ENCODE results near the gene HRH1.

Gene HRH1

GRCh38 chr3:11146773-11147660 lies 7.3 kb upstream of the HRH1 start:
- H3K4me1 ChIP-seq, result peaks cover 0 to 51% (median 19%) of the 10 kb centered on the region in 10 experiments; a peak in 13 of 20 replicates
- H3K4me3 ChIP-seq, result no peak overlapping the region
- 0 out of 22 replicates have a peak overlapping the region, but pooled peaks of 1 of the 11 experiments have one; percentile 0 for H3K4me2 ChIP-seq
- no peak overlapping the region for H3K27ac ChIP-seq
- H3K27me3 ChIP-seq, result peaks cover 0 to 16% (median 9%) of the 10 kb centered on the region in 11 experiments; a peak in 12 of 22 replicates
- no peak overlapping the region for H3K9ac ChIP-seq
- TF ChIP-seq Cebpa-rat (IDR thresholded peaks at IDR 0.05), result no peak
- H3K36me3 ChIP-seq, result no peaks in the 10 kb centered on the region
- no peaks in the 10 kb centered on the region for H3K9me3 ChIP-seq (replicated peaks in 1 of 11)
- no peaks in the 10 kb centered on the region for H4K20me1 ChIP-seq

GRCh38 chr3:11150256-11150655 lies 4.0 kb upstream of the HRH1 start:
- no peak for TF ChIP-seq Cebpa-rat (IDR thresholded peaks at IDR 0.05)

GRCh38 chr3:11152301-11152700 lies 2.0 kb upstream of the HRH1 start:
- no peaks in the 10 kb centered on the region for H3K36me3 ChIP-seq
- no peak for TF ChIP-seq Cebpa-rat (IDR thresholded peaks at IDR 0.05)
- H3K9me3 ChIP-seq (replicated peaks in 1 of 11), result no peaks in the 10 kb centered on the region
- peaks cover 17 to 66% (median 60%) of the 10 kb centered on the region in 11 experiments; a peak in 21 of 22 replicates for H3K27me3 ChIP-seq
- peaks cover 0 to 23% (median 0%) of the 10 kb centered on the region in 11 experiments; a peak in 3 of 22 replicates for H4K20me1 ChIP-seq
- peak overlapping the region in 5 of 11 experiments; percentile 68 to 96 (median 91); a peak in 10 of 22 replicates for H3K4me2 ChIP-seq
- peak overlapping the region in 4 of 11 experiments; percentile 22 to 28 (median 26); a peak in 4 of 22 replicates for H3K27ac ChIP-seq
- peak overlapping the region in 3 of 11 experiments; percentile 8 to 49 (median 45); a peak in 2 of 22 replicates for H3K9ac ChIP-seq
- H3K4me1 ChIP-seq, result peaks cover 0 to 82% (median 32%) of the 10 kb centered on the region in 10 experiments; a peak in 17 of 20 replicates
- H3K4me3 ChIP-seq, result no peak overlapping the region

More at GRCh38 chr3:11150256-11150655, 4.0 kb upstream of the HRH1 start:
- Histone ChIP-seq H3K4me1 (peaks cover 0 to 66% (median 31%) of the 10 kb centered on the region in 10 experiments; a peak in 17 of 20 replicates), H3K4me2 (peak overlapping the region in 6 of 11 experiments; percentile 34 to 83 (median 74); a peak in 12 of 22 replicates), H3K4me3 (no peak overlapping the region), H4K20me1 (peaks cover 0 to 17% (median 0%) of the 10 kb centered on the region in 11 experiments; a peak in 2 of 22 replicates), H3K9me3 (replicated peaks in 1 of 11) (no peaks in the 10 kb centered on the region), H3K9ac (no peak overlapping the region), H3K27ac (no peak overlapping the region), H3K27me3 (peaks cover 7 to 46% (median 39%) of the 10 kb centered on the region in 11 experiments; a peak in 21 of 22 replicates), H3K36me3 (no peaks in the 10 kb centered on the region)

GRCh38 chr3:11154953-11155325 lies 646 bp downstream of the HRH1 start:
- H3K9me3 ChIP-seq (replicated peaks in 1 of 11), result no peaks in the 10 kb centered on the region
- H3K36me3 ChIP-seq, result no peaks in the 10 kb centered on the region
- H3K4me1 ChIP-seq, result peaks cover 11 to 97% (median 44%) of the 10 kb centered on the region in 10 experiments; a peak in 19 of 20 replicates
- no peak for TF ChIP-seq Cebpa-rat (IDR thresholded peaks at IDR 0.05)
- H3K4me2 ChIP-seq, result peak overlapping the region; percentile 66 to 96 (median 76)
- H4K20me1 ChIP-seq, result peaks cover 0 to 23% (median 0%) of the 10 kb centered on the region in 11 experiments; a peak in 3 of 22 replicates
- peaks cover 17 to 76% (median 68%) of the 10 kb centered on the region in 11 experiments; a peak in 21 of 22 replicates for H3K27me3 ChIP-seq
- peak overlapping the region in 5 of 11 experiments; percentile 44 to 81 (median 71); a peak in 9 of 22 replicates for H3K9ac ChIP-seq
- H3K27ac ChIP-seq, result peak overlapping the region in 3 of 11 experiments; percentile 43 to 51 (median 47); a peak in 3 of 22 replicates
- peak overlapping the region in 9 of 10 experiments; percentile 44 to 76 (median 59); a peak in 17 of 20 replicates for H3K4me3 ChIP-seq

GRCh38 chr3:11155341-11156025 lies 1.2 kb downstream of the HRH1 start:
- Histone ChIP-seq H4K20me1 (peaks cover 0 to 23% (median 0%) of the 10 kb centered on the region in 11 experiments; a peak in 3 of 22 replicates), H3K27ac (no peak overlapping the region; a peak in 1 of 22 replicates), H3K27me3 (peaks cover 17 to 74% (median 68%) of the 10 kb centered on the region in 11 experiments; a peak in 21 of 22 replicates), H3K4me2 (peak overlapping the region in 7 of 11 experiments; percentile 74 to 96 (median 91); a peak in 12 of 22 replicates), H3K4me3 (peak overlapping the region in 5 of 10 experiments; percentile 59 to 76 (median 71); a peak in 9 of 20 replicates), H3K4me1 (peaks cover 11 to 97% (median 44%) of the 10 kb centered on the region in 10 experiments; a peak in 19 of 20 replicates), H3K36me3 (no peaks in the 10 kb centered on the region), H3K9me3 (replicated peaks in 1 of 11) (no peaks in the 10 kb centered on the region), H3K9ac (peak overlapping the region in 3 of 11 experiments; percentile 71 to 81 (median 78); a peak in 6 of 22 replicates)
- TF ChIP-seq Cebpa-rat (IDR thresholded peaks at IDR 0.05), result no peak

- H3K4me1 ChIP-seq, result peaks cover 11 to 97% (median 40%) of the 10 kb centered on the region in 10 experiments; a peak in 18 of 20 replicates
- peak overlapping the region in 4 of 11 experiments; percentile 91 to 96 (median 94); a peak in 6 of 22 replicates for H3K4me2 ChIP-seq
- H4K20me1 ChIP-seq, result peaks cover 0 to 23% (median 0%) of the 10 kb centered on the region in 11 experiments; a peak in 3 of 22 replicates
- H3K27ac ChIP-seq, result no peak overlapping the region
- no peaks in the 10 kb centered on the region for H3K36me3 ChIP-seq
- H3K9ac ChIP-seq, result peak overlapping the region in 2 of 11 experiments; percentile 78 to 81; a peak in 2 of 22 replicates
- TF ChIP-seq Cebpa-rat (IDR thresholded peaks at IDR 0.05), result no peak
- peak overlapping the region in 3 of 10 experiments; percentile 59 to 76 (median 73); a peak in 5 of 20 replicates for H3K4me3 ChIP-seq
- peaks cover 17 to 71% (median 68%) of the 10 kb centered on the region in 11 experiments; a peak in 21 of 22 replicates for H3K27me3 ChIP-seq
- H3K9me3 ChIP-seq (replicated peaks in 1 of 11), result no peaks in the 10 kb centered on the region; a peak in 1 of 22 replicates
Measured at GRCh38 chr3:11156026-11156410, 1.7 kb downstream of the HRH1 start.

- H3K4me3 ChIP-seq, result peak overlapping the region in 2 of 10 experiments; percentile 15 to 18; a peak in 2 of 20 replicates
- H3K27ac ChIP-seq, result no peak overlapping the region
- H3K4me1 ChIP-seq, result peaks cover 11 to 91% (median 35%) of the 10 kb centered on the region in 10 experiments; a peak in 18 of 20 replicates
- no peak overlapping the region for H3K9ac ChIP-seq
- H3K36me3 ChIP-seq, result peaks cover 0 to under 1% (median 0%) of the 10 kb centered on the region in 11 experiments; a peak in 2 of 22 replicates
- H3K9me3 ChIP-seq (replicated peaks in 1 of 11), result no peaks in the 10 kb centered on the region; a peak in 1 of 22 replicates
- no peak for TF ChIP-seq Cebpa-rat (IDR thresholded peaks at IDR 0.05)
- peaks cover 17 to 59% (median 55%) of the 10 kb centered on the region in 11 experiments; a peak in 21 of 22 replicates for H3K27me3 ChIP-seq
- H3K4me2 ChIP-seq, result peak overlapping the region in 3 of 11 experiments; percentile 92 to 96 (median 96); a peak in 6 of 22 replicates
- peaks cover 0 to 23% (median 0%) of the 10 kb centered on the region in 11 experiments; a peak in 4 of 22 replicates for H4K20me1 ChIP-seq
Measured at GRCh38 chr3:11157421-11157820, 3.1 kb downstream of the HRH1 start.

All from BLaER1 treated with 17β-estradiol and CSF1 and Interleukin-3, amounts not matched to agents 10 nM and 100 nM (cell line).